ENCODE results near the gene TNP1. TPM values are rescaled to one million over a fixed set of nuclear protein-coding genes. Genes with fewer than 3 reads are reported as not detected.

Gene TNP1
- total RNA-seq, 2 donors from 2014 or later: not detected

GRCh38 chr2:216903470-216903869, 43.6 kb upstream of the TNP1 start:
- DNase-seq (ENCODE audit: low spot score): no peak
- Histone ChIP-seq H3K27me3 (no peaks in the 10 kb centered on the region), H3K4me3 (no peak overlapping the region)

DNA sequence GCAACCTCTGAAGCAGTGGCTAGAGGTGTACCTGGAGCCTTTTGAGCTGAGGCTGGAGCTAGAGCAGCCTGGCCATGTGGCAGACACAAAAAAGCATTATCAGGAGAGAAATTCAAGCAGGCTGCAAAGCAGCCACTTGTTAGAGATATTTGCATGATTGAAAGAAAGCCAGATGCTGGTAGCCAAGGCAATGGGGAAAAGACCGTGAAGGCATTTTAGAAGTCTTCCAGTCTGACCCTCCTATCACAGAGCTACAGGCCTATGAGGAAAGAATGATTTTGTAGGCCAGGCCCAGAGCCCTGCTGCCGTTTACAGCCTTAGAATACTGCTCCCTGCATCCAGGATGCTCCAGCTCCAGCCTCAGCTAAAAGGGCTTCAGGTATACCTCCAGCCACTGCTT, 41.4 kb upstream of the TNP1 start:
- peaks cover 0 to 12% of the 10 kb centered on the region in 2 donors for H3K9me3 ChIP-seq

More at GRCh38 chr2:216903470-216903869, 43.6 kb upstream of the TNP1 start:
- peaks cover 0 to 12% of the 10 kb centered on the region in 2 donors for H3K9me3 ChIP-seq
- no peaks in the 10 kb centered on the region for H3K4me1 ChIP-seq
- no peak for TF ChIP-seq CTCF (IDR thresholded peaks at IDR 0.05)
- H3K36me3 ChIP-seq: no peaks in the 10 kb centered on the region
- H3K27ac ChIP-seq: no peak overlapping the region

DNA sequence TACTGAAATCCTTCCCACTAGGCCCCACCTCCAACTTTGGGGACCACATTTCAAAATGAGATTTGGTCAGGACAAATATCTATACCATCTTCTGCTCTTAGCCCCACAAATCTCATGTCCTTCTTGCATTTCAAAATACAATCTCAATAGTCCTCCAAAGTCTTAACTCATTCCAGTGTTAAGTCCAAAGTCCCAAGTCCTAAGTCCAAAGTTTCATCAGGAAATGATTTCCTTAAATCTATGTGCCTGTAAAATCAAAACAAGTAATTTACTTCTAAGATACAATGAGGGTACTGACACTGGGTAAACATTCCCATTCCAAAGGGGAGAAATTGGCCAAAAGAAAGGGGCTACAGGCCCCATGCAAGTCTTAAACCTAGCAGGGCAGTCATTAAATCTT, 40.5 kb upstream of the TNP1 start:
- Histone ChIP-seq H3K36me3 (no peaks in the 10 kb centered on the region), H3K4me1 (no peaks in the 10 kb centered on the region), H3K27ac (no peak overlapping the region), H3K4me3 (no peak overlapping the region), H3K9me3 (peaks cover 0 to 12% of the 10 kb centered on the region in 2 donors), H3K27me3 (no peaks in the 10 kb centered on the region)
- no peak for DNase-seq (ENCODE audit: low spot score)
- TF ChIP-seq CTCF (IDR thresholded peaks at IDR 0.05): no peak

More for the DNA sequence above, 41.4 kb upstream of the TNP1 start:
- Histone ChIP-seq H3K4me3 (no peak overlapping the region), H3K36me3 (no peaks in the 10 kb centered on the region), H3K27me3 (no peaks in the 10 kb centered on the region), H3K4me1 (no peaks in the 10 kb centered on the region), H3K27ac (no peak overlapping the region)
- no peak for DNase-seq (ENCODE audit: low spot score)
- TF ChIP-seq CTCF (IDR thresholded peaks at IDR 0.05): no peak

GRCh38 chr2:216897561-216898203, 37.8 kb upstream of the TNP1 start:
- Histone ChIP-seq H3K9me3 (peaks cover 0 to 6% of the 10 kb centered on the region in 2 donors), H3K27ac (no peak overlapping the region), H3K4me1 (no peaks in the 10 kb centered on the region), H3K36me3 (no peaks in the 10 kb centered on the region), H3K4me3 (no peak overlapping the region), H3K27me3 (no peaks in the 10 kb centered on the region)
- no peak for TF ChIP-seq CTCF (IDR thresholded peaks at IDR 0.05)
- DNase-seq (ENCODE audit: low spot score): no peak

- DNase-seq (ENCODE audit: low spot score): no peak
- H3K4me1 ChIP-seq: peaks cover 0 to 7% of the 10 kb centered on the region in 2 donors
- H3K9me3 ChIP-seq: no peaks in the 10 kb centered on the region
- no peak overlapping the region for H3K27ac ChIP-seq
- no peaks in the 10 kb centered on the region for H3K27me3 ChIP-seq
- no peak for TF ChIP-seq CTCF (IDR thresholded peaks at IDR 0.05)
- H3K36me3 ChIP-seq: no peaks in the 10 kb centered on the region
- no peak overlapping the region for H3K4me3 ChIP-seq
Observed at GRCh38 chr2:216890138-216890537, 30.3 kb upstream of the TNP1 start.
